Heart right ventricle (tissue), 16 donors: ENCODE data around the gene ITPRIPL2. TPM values are rescaled to one million over a fixed set of nuclear protein-coding genes. Genes with fewer than 3 reads are reported as not detected.

Source experiments
- ATAC-seq, 8 donors: fragments of 200-7000 bp; cut with Tn5 transposase; one replicate each; pipeline ENCODE4 v1.9.1; 2020; ENCODE audit warnings: mild to moderate bottlenecking in 8 of 8, moderate library complexity in 8 of 8, moderate number of reproducible peaks in 1 of 8
- DNase-seq, 2 donors: peaks; one replicate each; pipeline ENCODE4 v3.0.0-alpha.2; 2020
- H3K27ac ChIP-seq, 10 donors: fragments of 200-600 bp; sonication (generic) in 2 of 10; one replicate each; pipeline versions ENCODE4 v1.5.0 to v1.8.0; 2020 to 2022; ENCODE audit warnings: mild to moderate bottlenecking in 3 of 10
- H3K27me3 ChIP-seq, 7 donors: fragments of 200-600 bp; one replicate each; pipeline ENCODE4 v1.8.0; 2021 to 2022; ENCODE audit warnings: mild to moderate bottlenecking in 2 of 7
- H3K36me3 ChIP-seq, 9 donors: fragments of 200-600 bp; sonication (generic) in 1 of 9; one replicate each; pipeline versions ENCODE4 v1.5.0 to v1.8.0; 2020 to 2022; ENCODE audit warnings: mild to moderate bottlenecking in 2 of 9
- H3K4me1 ChIP-seq, 9 donors: fragments of 200-600 bp; sonication (generic) in 1 of 9; one replicate each; pipeline versions ENCODE4 v1.5.0 to v1.8.0; 2020 to 2022; ENCODE audit warnings: mild to moderate bottlenecking in 4 of 9
- H3K4me3 ChIP-seq, 10 donors: fragments of 200-600 bp; sonication (generic) in 2 of 10; one replicate each; pipeline versions ENCODE4 v1.5.0 to v1.8.0; 2020 to 2022; ENCODE audit warnings: mild to moderate bottlenecking in 7 of 10, moderate library complexity in 2 of 10
- H3K9me3 ChIP-seq, 11 donors: fragments of 200-600 bp in 10 of 11; sonication (generic) in 2 of 11; one replicate each; pipeline versions ENCODE4 v1.5.0 to v1.8.0; 2013 to 2022; ENCODE audit warnings: mild to moderate bottlenecking in 2 of 11, control low read depth in 1 of 11, moderate library complexity in 1 of 11
- WGBS, 2 donors: extraction: QIAGEN DNeasy Blood & Tissue Kit; methylation state at CpG; one replicate each; pipeline ENCODE4 v1.1.7; 2013; ENCODE audit warnings: inconsistent platforms in 1 of 2; 5-methylcytosine and 5-hydroxymethylcytosine counted together
- intact Hi-C, 10 donors: fragments of 100-400 bp; cut with DNase I; formaldehyde crosslinking; loops; one replicate each; pipeline versions ENCODE4 v1.11.1 to v1.14.2; 2022
- polyA plus RNA-seq, 2 donors: library from polyadenylated mRNA; stranded (reverse); fragments of 200-250 nt; gene quantifications; one replicate each; pipeline ENCODE4 v1.2.3, GENCODE V29; 2013
- total RNA-seq, 10 donors: library from RNA; stranded (reverse); fragmentation: NEBNext Ultra II Directional in 3 of 10; extraction: Animal tissue kit (Norgen Biotek cat#: 25700) in 3 of 10; gene quantifications; one replicate each; pipeline versions ENCODE4 v1.2.1 to v1.2.4, GENCODE V29; 2021 to 2023
- TF ChIP-seq, protein P1 (sequence below), 9 donors: fragments of 200-600 bp; sonication (generic) in 2 of 9; IDR thresholded peaks; one replicate each; pipeline versions ENCODE4 v1.5.0 to v1.8.0; 2021 to 2022; ENCODE audit warnings: antibody characterized with exemption in 9 of 9, mild to moderate bottlenecking in 5 of 9, moderate library complexity in 1 of 9
- donor health status: Arrhythmogenic right ventricular cardiomyopathy.
- donor health status: ischemic (EF 13 %, LVEDD 7.1; RV severe dilation, severe dysfunction).
- donor health status: healthy with polysubstance abuse.
- donor health status: DM: no; HTN: yes; CAD: no.
- donor health status: DM: no; HTN: no; CAD: no.
- donor health status: ischemic (EF 25% LVEDD 6.9; RV normal size, moderate dysfunction).
- donor health status: ischemic (EF 25% LVEDD 5.7; RV mildly dilated, moderate dysfunction).
- donor health status: healthy.
- donor health status: DM: yes; HTN: yes; CAD: no.
- donor health status: Ischemic cardiomyopathy.
- donor health status: ischemic (EF 35%, LVEDD 5.7; RV mildly dilated, moderate dysfunction).
- donor health status: nonischemic (EF 11% LVEDD 7.7; RV severe dilation, severe dysfunction).
- donor health status: DM: yes; HTN: yes; CAD: no.
- donor health status: PGD.
- donor health status: ischemic (EF 29% LVEDD 5.4; RV normal size, mild dysfunction).
- donor health status: nonischemic (EF 23%, LVEDD 6.1; RV moderate dilation, normal function).

Gene ITPRIPL2
- total and polyA plus RNA-seq, 12 donors, result 5.0 to 30.6 (median 13.1) TPM

DNA sequence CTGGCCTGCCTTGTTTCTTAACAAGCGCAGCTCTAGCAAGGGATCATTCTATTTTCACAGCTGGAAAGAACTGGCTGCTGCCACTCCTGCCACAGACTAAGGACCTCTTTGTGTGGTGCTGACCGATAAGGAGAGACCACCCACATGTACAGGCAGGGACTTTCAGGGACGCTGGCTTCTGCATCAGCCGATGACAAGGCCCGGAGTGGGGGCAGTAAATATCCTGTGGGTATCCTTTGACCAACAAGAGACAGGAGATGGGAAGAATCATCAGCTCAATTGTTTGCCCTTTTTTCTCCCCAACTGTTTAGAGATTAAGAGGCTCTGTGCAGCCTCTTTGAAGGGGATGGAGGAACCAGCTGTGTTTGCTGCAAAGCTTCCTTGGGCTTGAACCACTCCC lies 9.2 kb upstream of the ITPRIPL2 start:
- peaks cover 0 to 21% (median 0%) of the 10 kb centered on the region in 9 donors for H3K4me1 ChIP-seq
- no peak for DNase-seq
- intact Hi-C loops, result no loop called here
- no peaks in the 10 kb centered on the region for H3K27me3 ChIP-seq
- TF ChIP-seq, protein P1, sequence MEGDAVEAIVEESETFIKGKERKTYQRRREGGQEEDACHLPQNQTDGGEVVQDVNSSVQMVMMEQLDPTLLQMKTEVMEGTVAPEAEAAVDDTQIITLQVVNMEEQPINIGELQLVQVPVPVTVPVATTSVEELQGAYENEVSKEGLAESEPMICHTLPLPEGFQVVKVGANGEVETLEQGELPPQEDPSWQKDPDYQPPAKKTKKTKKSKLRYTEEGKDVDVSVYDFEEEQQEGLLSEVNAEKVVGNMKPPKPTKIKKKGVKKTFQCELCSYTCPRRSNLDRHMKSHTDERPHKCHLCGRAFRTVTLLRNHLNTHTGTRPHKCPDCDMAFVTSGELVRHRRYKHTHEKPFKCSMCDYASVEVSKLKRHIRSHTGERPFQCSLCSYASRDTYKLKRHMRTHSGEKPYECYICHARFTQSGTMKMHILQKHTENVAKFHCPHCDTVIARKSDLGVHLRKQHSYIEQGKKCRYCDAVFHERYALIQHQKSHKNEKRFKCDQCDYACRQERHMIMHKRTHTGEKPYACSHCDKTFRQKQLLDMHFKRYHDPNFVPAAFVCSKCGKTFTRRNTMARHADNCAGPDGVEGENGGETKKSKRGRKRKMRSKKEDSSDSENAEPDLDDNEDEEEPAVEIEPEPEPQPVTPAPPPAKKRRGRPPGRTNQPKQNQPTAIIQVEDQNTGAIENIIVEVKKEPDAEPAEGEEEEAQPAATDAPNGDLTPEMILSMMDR (IDR thresholded peaks at IDR 0.05), result no peak
- no peak for ATAC-seq
- no peaks in the 10 kb centered on the region for H3K36me3 ChIP-seq
- H3K9me3 ChIP-seq, result peaks cover 0 to 9% (median 0%) of the 10 kb centered on the region in 11 donors
- no peak overlapping the region for H3K27ac ChIP-seq
- 58% methylated on average over 5 of the region's 5 CpGs for WGBS, 2 donors
- H3K4me3 ChIP-seq, result no peak overlapping the region

DNA sequence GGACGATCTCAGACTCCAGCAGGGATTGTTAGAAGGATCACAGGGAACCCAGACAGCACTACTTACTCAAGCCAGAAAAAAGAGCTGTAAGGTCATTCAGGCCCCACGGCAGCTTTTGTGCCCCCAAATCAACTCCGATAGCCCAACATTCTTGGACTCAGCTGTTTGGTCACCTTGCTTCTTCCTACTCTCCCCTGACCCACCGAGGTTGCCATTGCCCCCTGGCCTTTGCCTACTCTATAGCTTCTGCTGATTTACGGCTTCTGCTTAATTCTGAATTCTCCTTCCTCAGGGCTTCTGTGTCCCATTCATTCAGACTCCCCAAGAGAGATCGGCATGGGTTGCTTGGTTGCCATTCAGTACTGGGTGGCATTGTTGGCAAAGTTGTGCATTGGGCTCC lies 8.6 kb upstream of the ITPRIPL2 start:
- peaks cover 0 to 5% (median 0%) of the 10 kb centered on the region in 11 donors for H3K9me3 ChIP-seq
- peaks cover 0 to 21% (median 0%) of the 10 kb centered on the region in 9 donors for H3K4me1 ChIP-seq
- no peaks in the 10 kb centered on the region for H3K27me3 ChIP-seq
- H3K27ac ChIP-seq, result no peak overlapping the region
- intact Hi-C loops, result no loop called here
- WGBS, 2 donors, result 89% methylated on average over 6 of the region's 6 CpGs
- H3K4me3 ChIP-seq, result no peak overlapping the region
- TF ChIP-seq, protein P1 (IDR thresholded peaks at IDR 0.05), result no peak
- DNase-seq, result no peak
- ATAC-seq, result no peak
- no peaks in the 10 kb centered on the region for H3K36me3 ChIP-seq

DNA sequence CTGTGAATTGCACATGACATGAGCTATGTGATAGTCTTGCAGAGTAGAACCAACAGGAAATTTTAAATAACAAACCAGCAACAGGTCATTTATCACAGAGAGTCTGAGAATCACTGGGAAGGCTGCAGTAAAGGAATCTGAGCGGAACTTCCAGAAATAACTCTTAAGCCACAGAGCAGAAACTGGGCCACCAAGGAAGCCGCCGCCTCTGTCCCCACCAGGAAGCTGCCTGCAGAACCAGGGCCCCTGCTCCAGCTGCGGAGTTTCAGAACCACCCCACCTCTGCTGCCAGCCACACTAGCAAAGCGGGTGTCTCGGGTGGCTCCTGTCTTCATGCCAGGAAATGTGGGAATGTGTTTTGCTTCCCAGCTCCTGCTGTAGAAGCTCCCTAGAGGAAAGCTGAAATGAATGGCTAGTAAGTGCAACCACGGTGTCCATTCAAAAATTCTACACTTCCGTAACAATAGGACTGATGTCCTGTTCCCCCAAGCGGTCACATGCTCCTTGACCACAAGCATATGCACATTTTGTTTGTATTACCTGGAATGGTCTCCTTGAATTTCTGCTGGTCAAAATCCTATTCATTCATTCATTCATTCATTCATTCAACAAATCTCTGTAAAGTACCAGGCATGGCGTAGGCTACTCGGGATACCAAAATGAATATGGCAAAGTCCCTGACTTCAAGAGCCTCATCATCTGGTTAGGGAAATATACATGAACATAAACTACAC lies 7.7 kb upstream of the ITPRIPL2 start:
- Histone ChIP-seq H3K4me1 (peaks cover 0 to 21% (median 0%) of the 10 kb centered on the region in 9 donors), H3K27me3 (no peaks in the 10 kb centered on the region), H3K9me3 (no peaks in the 10 kb centered on the region), H3K4me3 (no peak overlapping the region), H3K27ac (no peak overlapping the region), H3K36me3 (no peaks in the 10 kb centered on the region)
- intact Hi-C loops, result no loop called here
- WGBS, 2 donors, result 48 to 63% methylated on average over 11 of the region's 11 CpGs
- TF ChIP-seq, protein P1 (IDR thresholded peaks at IDR 0.05), result no peak
- no peak for ATAC-seq
- no peak for DNase-seq

DNA sequence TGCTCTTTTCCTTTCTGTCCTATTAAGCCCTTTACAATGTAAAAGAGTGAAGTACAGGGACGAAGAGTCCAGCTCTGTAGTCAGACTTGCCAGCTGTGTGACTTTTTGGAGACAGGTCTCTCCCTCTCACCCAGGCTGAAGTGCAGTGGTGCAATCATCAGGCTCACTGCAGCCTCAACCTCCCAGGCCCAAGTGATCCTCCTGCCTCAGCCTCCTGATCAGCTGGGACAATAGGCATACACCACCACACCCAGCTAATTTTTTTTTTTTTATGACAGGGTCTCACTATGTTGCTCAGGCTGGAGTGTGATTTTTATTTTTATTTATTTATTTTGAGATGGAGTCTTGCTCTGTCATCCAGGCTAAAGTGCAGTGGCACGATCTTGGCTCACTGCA lies 7.1 kb upstream of the ITPRIPL2 start:
- Histone ChIP-seq H3K27me3 (no peaks in the 10 kb centered on the region), H3K4me3 (no peak overlapping the region), H3K4me1 (peaks cover 0 to 21% (median 0%) of the 10 kb centered on the region in 9 donors), H3K9me3 (no peaks in the 10 kb centered on the region), H3K27ac (no peak overlapping the region), H3K36me3 (no peaks in the 10 kb centered on the region)
- ATAC-seq, result no peak
- intact Hi-C loops, result no loop called here
- TF ChIP-seq, protein P1 (IDR thresholded peaks at IDR 0.05), result no peak
- 87 to 94% methylated on average over 2 of the region's 2 CpGs for WGBS, 2 donors
- DNase-seq, result no peak
